Measurements from ENCODE around the gene PHF12. TPM values are rescaled to one million over a fixed set of nuclear protein-coding genes. Genes with fewer than 3 reads are reported as not detected.

The PHF12 gene
- total and polyA plus RNA-seq, 2 of the 13 experiments (the other 11 are each of a cell fraction or from before 2014, with no cell fraction given) = 9.8 to 17.1 TPM

DNA sequence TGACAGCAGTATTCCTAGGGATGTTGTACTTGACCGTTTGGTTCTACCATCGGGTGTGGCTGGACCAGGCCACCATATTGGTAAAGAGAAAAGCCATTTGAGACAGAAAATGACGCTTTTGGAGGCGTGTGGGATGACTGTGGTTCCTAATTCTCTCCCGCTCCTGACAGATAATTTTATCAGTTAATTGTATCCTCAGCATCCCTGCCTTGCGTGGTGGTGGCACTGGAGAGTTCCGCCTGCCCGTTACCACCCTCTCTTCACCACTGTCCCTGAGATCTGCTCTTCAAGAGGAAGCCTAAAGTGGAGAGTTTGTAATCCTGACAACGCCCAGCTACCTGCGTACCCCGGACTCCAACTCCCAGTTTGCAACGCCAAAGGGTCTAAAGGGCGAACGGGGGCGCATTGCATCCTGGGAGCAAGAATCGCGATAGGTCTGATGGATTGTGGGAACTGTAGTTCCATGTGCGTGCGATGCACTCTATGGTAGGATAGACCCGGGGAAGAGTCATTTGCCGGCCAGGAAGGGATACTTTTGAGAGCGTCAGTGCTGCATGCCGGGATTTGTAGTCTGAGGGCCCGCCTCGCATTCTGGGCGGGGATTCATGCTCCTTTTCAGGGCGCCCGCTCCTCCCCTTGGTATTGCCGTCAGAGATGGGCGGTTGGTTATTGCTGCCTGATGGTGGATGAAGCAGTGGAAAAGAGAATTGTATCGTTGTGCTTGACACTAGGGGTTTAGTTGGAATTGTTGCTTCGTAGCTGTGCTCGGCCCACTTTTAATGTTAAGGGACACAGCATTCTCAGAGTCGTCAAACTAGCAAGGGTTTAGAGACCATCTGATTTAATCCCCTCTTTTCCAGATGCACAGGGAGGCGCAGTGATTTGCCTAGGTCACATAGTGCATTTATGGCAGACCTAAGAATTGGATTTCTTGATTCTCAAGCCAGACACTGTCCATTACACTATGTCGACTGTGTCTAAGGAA lies 965 bp upstream of the PHF12 start (continued):
- TF ChIP-seq, protein P1, sequence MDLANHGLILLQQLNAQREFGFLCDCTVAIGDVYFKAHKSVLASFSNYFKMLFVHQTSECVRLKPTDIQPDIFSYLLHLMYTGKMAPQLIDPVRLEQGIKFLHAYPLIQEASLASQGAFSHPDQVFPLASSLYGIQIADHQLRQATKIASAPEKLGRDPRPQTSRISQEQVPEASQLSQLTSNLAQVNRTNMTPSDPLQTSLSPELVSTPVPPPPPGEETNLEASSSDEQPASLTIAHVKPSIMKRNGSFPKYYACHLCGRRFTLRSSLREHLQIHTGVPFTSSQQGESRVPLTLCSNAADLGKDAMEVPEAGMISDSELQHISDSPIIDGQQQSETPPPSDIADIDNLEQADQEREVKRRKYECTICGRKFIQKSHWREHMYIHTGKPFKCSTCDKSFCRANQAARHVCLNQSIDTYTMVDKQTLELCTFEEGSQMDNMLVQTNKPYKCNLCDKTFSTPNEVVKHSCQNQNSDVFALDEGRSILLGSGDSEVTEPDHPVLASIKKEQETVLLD (CRISPR knock-in tag; IDR thresholded peaks at IDR 0.05; ENCODE audit: low read depth) = peak; percentile 75
- TF ChIP-seq, protein P2, sequence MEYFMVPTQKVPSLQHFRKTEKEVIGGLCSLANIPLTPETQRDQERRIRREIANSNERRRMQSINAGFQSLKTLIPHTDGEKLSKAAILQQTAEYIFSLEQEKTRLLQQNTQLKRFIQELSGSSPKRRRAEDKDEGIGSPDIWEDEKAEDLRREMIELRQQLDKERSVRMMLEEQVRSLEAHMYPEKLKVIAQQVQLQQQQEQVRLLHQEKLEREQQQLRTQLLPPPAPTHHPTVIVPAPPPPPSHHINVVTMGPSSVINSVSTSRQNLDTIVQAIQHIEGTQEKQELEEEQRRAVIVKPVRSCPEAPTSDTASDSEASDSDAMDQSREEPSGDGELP (IDR thresholded peaks at IDR 0.05; ENCODE audit: borderline replicate concordance, low read depth) = peak; percentile 26; the same call in 1 of the 2 replicates
- TF ChIP-seq ZNF670 (CRISPR knock-in tag; IDR thresholded peaks at IDR 0.05; ENCODE audit: borderline replicate concordance) = 0 out of 2 replicates have a peak, but pooled peaks have one; percentile 60
- TF ChIP-seq JUND (CRISPR knock-in tag; IDR thresholded peaks at IDR 0.05) = peak; percentile 45; the same call in 1 of the 2 replicates
- TF ChIP-seq ZSCAN9 (CRISPR knock-in tag; IDR thresholded peaks at IDR 0.05; ENCODE audit: borderline replicate concordance) = peak; percentile 34; the same call in 1 of the 2 replicates
- TF ChIP-seq STAG1 (CRISPR knock-in tag; IDR thresholded peaks at IDR 0.05) = no peak
- TF ChIP-seq ISL2 (CRISPR knock-in tag; IDR thresholded peaks at IDR 0.05) = peak; percentile 26; the same call in 1 of the 2 replicates
- TF ChIP-seq, protein P3, sequence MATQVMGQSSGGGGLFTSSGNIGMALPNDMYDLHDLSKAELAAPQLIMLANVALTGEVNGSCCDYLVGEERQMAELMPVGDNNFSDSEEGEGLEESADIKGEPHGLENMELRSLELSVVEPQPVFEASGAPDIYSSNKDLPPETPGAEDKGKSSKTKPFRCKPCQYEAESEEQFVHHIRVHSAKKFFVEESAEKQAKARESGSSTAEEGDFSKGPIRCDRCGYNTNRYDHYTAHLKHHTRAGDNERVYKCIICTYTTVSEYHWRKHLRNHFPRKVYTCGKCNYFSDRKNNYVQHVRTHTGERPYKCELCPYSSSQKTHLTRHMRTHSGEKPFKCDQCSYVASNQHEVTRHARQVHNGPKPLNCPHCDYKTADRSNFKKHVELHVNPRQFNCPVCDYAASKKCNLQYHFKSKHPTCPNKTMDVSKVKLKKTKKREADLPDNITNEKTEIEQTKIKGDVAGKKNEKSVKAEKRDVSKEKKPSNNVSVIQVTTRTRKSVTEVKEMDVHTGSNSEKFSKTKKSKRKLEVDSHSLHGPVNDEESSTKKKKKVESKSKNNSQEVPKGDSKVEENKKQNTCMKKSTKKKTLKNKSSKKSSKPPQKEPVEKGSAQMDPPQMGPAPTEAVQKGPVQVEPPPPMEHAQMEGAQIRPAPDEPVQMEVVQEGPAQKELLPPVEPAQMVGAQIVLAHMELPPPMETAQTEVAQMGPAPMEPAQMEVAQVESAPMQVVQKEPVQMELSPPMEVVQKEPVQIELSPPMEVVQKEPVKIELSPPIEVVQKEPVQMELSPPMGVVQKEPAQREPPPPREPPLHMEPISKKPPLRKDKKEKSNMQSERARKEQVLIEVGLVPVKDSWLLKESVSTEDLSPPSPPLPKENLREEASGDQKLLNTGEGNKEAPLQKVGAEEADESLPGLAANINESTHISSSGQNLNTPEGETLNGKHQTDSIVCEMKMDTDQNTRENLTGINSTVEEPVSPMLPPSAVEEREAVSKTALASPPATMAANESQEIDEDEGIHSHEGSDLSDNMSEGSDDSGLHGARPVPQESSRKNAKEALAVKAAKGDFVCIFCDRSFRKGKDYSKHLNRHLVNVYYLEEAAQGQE (IDR thresholded peaks at IDR 0.05; ENCODE audit: borderline replicate concordance in 1 of 2, low read depth in 1 of 2, low read length in 2 of 2) = 0 out of 4 replicates have a peak, but pooled peaks of 1 of the 2 experiments have one; percentile 8
- peak; percentile 68 for TF ChIP-seq ZFY (CRISPR knock-in tag; IDR thresholded peaks at IDR 0.05)
- no peak for TF ChIP-seq ZNF709 (CRISPR knock-in tag; IDR thresholded peaks at IDR 0.05)
- no peak for TF ChIP-seq RBM39 (IDR thresholded peaks at IDR 0.05; ENCODE audit: low read depth, low read length, poor library complexity, severe bottlenecking)
- TF ChIP-seq FOXK1 (CRISPR knock-in tag; IDR thresholded peaks at IDR 0.05; ENCODE audit: borderline replicate concordance, low read depth) = peak; percentile 95
- TF ChIP-seq, protein P4, sequence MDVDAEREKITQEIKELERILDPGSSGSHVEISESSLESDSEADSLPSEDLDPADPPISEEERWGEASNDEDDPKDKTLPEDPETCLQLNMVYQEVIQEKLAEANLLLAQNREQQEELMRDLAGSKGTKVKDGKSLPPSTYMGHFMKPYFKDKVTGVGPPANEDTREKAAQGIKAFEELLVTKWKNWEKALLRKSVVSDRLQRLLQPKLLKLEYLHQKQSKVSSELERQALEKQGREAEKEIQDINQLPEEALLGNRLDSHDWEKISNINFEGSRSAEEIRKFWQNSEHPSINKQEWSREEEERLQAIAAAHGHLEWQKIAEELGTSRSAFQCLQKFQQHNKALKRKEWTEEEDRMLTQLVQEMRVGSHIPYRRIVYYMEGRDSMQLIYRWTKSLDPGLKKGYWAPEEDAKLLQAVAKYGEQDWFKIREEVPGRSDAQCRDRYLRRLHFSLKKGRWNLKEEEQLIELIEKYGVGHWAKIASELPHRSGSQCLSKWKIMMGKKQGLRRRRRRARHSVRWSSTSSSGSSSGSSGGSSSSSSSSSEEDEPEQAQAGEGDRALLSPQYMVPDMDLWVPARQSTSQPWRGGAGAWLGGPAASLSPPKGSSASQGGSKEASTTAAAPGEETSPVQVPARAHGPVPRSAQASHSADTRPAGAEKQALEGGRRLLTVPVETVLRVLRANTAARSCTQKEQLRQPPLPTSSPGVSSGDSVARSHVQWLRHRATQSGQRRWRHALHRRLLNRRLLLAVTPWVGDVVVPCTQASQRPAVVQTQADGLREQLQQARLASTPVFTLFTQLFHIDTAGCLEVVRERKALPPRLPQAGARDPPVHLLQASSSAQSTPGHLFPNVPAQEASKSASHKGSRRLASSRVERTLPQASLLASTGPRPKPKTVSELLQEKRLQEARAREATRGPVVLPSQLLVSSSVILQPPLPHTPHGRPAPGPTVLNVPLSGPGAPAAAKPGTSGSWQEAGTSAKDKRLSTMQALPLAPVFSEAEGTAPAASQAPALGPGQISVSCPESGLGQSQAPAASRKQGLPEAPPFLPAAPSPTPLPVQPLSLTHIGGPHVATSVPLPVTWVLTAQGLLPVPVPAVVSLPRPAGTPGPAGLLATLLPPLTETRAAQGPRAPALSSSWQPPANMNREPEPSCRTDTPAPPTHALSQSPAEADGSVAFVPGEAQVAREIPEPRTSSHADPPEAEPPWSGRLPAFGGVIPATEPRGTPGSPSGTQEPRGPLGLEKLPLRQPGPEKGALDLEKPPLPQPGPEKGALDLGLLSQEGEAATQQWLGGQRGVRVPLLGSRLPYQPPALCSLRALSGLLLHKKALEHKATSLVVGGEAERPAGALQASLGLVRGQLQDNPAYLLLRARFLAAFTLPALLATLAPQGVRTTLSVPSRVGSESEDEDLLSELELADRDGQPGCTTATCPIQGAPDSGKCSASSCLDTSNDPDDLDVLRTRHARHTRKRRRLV (CRISPR knock-in tag; IDR thresholded peaks at IDR 0.05) = peak; percentile 6; the same call in 1 of the 2 replicates
- TF ChIP-seq NCOR1 (IDR thresholded peaks at IDR 0.05; ENCODE audit: borderline replicate concordance, low read length) = peak; percentile 82
- 0 out of 2 replicates have a peak, but pooled peaks have one; percentile 14 for TF ChIP-seq ZNF614 (CRISPR knock-in tag; IDR thresholded peaks at IDR 0.05; ENCODE audit: borderline replicate concordance)
- TF ChIP-seq MXD4 (CRISPR knock-in tag; IDR thresholded peaks at IDR 0.05) = no peak; the same call in 1 of the 2 replicates
